Measurements from ENCODE around the gene LGI1. TPM values are rescaled to one million over a fixed set of nuclear protein-coding genes. Genes with fewer than 3 reads are reported as not detected.

The LGI1 gene
- total and polyA plus RNA-seq, 9 of the 15 experiments (the other 6 are each of a cell fraction or from before 2014, with no cell fraction given): not detected

DNA sequence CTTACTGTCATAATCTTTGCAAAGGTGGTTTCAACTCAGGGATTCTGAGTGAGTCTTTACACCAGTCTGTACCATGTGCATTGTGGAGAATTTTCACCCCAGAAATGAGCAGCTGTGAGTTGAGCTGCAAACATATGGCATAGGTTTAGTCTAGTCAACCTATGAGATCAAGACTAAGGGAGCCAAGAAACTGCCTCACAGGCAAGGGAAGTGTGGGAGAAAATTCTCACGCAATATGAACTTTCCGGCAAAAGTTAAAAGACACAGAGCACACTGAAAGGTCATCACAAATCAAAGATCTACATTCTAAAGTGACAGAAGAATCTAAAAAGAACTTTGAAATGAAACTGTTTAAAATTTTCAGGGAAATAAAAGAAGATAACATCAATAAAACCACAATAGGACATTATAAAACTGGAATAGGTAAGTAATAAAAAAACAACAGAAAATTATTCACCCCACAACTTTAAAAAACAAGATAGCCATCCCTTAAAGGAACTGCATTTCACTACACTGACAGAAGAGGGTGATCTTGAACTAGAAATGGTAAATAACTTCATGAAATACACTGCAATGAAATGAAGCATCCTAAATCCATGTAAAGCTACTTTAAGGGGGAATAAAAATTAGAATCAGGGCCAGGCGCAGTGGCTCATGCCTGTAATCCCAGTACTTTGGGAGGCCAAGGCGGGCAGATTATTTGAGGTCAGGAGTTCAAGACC, 63.5 kb downstream of the LGI1 start (continued):
- TF ChIP-seq, protein P1, sequence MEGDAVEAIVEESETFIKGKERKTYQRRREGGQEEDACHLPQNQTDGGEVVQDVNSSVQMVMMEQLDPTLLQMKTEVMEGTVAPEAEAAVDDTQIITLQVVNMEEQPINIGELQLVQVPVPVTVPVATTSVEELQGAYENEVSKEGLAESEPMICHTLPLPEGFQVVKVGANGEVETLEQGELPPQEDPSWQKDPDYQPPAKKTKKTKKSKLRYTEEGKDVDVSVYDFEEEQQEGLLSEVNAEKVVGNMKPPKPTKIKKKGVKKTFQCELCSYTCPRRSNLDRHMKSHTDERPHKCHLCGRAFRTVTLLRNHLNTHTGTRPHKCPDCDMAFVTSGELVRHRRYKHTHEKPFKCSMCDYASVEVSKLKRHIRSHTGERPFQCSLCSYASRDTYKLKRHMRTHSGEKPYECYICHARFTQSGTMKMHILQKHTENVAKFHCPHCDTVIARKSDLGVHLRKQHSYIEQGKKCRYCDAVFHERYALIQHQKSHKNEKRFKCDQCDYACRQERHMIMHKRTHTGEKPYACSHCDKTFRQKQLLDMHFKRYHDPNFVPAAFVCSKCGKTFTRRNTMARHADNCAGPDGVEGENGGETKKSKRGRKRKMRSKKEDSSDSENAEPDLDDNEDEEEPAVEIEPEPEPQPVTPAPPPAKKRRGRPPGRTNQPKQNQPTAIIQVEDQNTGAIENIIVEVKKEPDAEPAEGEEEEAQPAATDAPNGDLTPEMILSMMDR (IDR thresholded peaks at IDR 0.05 in 2 of 3, conservative IDR thresholded peaks at IDR 0.05 in 1 of 3; ENCODE audit: insufficient read depth in 2 of 3, low read depth in 1 of 3, low read length in 3 of 3): peak in 2 of 3 experiments; percentile 9 to 58; a peak in 2 of 6 replicates

DNA sequence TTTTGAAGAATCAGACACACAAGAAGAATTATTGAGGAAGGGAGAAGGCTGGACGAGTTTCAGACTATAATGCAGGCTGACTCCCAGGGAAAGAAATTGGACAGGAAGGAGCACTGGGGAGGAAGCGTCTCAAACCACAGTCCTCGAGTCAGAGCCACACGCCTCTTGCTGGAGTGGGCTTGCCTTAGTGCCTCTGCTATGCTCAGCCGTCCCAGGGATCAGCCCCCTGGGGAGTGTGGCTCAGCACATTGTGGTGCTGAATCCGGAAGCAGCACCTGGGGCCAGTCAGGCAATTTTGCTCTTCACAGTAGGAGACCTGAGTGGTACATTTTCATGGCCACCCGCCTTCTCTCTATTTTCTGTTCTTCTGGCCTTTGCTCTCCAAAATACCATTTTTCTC, 68.6 kb downstream of the LGI1 start:
- no peaks in the 10 kb centered on the region for H3K4me1 ChIP-seq (replicated peaks in 1 of 2; ENCODE audit: control insufficient read depth in 2 of 2, insufficient read depth in 2 of 2, low read length in 2 of 2)
- no peak overlapping the region for H3K4me2 ChIP-seq (ENCODE audit: insufficient read depth, low read length)
- H3K27me3 ChIP-seq (ENCODE audit: control insufficient read depth in 2 of 2, insufficient read depth in 2 of 2, low read length in 2 of 2): no peaks in the 10 kb centered on the region
- intact Hi-C loops (cut with micrococcal nuclease) (loop anchor here (10.0 kb wide), 2 partner anchors 98 to 488 kb away; no protein-coding TSS in a partner anchor), in situ Hi-C loops (cut with MboI) (no loop called here)
- 0% methylated on average over 5 of the region's 7 CpGs for WGBS (ENCODE audit: insufficient coverage, low coverage, missing lambda C conversion rate)
- CTCF ChIA-PET (ENCODE audit: low intra/inter-chr PET ratio): no interaction called here
- H3K4me3 ChIP-seq: no peak overlapping the region
- no peaks in the 10 kb centered on the region for H3K9me1 ChIP-seq (ENCODE audit: control insufficient read depth, insufficient read depth, low read length)
- H3K79me2 ChIP-seq (ENCODE audit: control insufficient read depth, insufficient read depth, low read length): no peaks in the 10 kb centered on the region
- POLR2A ChIA-PET: interaction anchor here (0.5 kb wide), 1 partner anchor 78 kb away, joined by 3 read pairs; no protein-coding TSS in a partner anchor
- no peak overlapping the region for H2AFZ ChIP-seq (ENCODE audit: low read depth, low read length)
- no peak overlapping the region for H3K27ac ChIP-seq (ENCODE audit: extremely low read depth, low read depth, low read length)
- no peak overlapping the region for H3K9ac ChIP-seq (ENCODE audit: insufficient read depth in 1 of 2, low read depth in 2 of 2, low read length in 2 of 2)
- H4K20me1 ChIP-seq (replicated peaks; ENCODE audit: control insufficient read depth, insufficient read depth, low read length): no peaks in the 10 kb centered on the region
- DNase-seq (ENCODE audit: extremely low read depth in 1 of 4, low spot score in 3 of 4): no peak
- H3K36me3 ChIP-seq (ENCODE audit: control insufficient read depth, insufficient read depth, low read length): no peaks in the 10 kb centered on the region
- no peaks in the 10 kb centered on the region for H3K9me3 ChIP-seq (replicated peaks; ENCODE audit: control insufficient read depth, insufficient read depth, low read depth, low read length)
- no TSS peak for BruUV-seq (replicated peaks)
- no peak for FAIRE-seq
- no peak for ATAC-seq
- TF ChIP-seq, protein P2, sequence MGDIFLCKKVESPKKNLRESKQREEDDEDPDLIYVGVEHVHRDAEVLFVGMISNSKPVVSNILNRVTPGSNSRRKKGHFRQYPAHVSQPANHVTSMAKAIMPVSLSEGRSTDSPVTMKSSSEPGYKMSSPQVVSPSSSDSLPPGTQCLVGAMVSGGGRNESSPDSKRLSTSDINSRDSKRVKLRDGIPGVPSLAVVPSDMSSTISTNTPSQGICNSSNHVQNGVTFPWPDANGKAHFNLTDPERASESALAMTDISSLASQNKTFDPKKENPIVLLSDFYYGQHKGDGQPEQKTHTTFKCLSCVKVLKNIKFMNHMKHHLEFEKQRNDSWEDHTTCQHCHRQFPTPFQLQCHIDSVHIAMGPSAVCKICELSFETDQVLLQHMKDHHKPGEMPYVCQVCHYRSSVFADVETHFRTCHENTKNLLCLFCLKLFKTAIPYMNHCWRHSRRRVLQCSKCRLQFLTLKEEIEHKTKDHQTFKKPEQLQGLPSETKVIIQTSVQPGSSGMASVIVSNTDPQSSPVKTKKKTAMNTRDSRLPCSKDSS (IDR thresholded peaks at IDR 0.05; ENCODE audit: low read depth, partially characterized antibody): no peak
- TF ChIP-seq MTA3 (IDR thresholded peaks at IDR 0.05; ENCODE audit: borderline replicate concordance): no peak
- TF ChIP-seq, protein P3, sequence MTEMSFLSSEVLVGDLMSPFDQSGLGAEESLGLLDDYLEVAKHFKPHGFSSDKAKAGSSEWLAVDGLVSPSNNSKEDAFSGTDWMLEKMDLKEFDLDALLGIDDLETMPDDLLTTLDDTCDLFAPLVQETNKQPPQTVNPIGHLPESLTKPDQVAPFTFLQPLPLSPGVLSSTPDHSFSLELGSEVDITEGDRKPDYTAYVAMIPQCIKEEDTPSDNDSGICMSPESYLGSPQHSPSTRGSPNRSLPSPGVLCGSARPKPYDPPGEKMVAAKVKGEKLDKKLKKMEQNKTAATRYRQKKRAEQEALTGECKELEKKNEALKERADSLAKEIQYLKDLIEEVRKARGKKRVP (CRISPR knock-in tag; IDR thresholded peaks at IDR 0.05): no peak
- no peak for TF ChIP-seq SIRT6 (IDR thresholded peaks at IDR 0.05; ENCODE audit: low read depth, low read length)
- no peak for TF ChIP-seq ZNF586 (CRISPR knock-in tag; conservative IDR thresholded peaks at IDR 0.05)
- TF ChIP-seq, protein P4, sequence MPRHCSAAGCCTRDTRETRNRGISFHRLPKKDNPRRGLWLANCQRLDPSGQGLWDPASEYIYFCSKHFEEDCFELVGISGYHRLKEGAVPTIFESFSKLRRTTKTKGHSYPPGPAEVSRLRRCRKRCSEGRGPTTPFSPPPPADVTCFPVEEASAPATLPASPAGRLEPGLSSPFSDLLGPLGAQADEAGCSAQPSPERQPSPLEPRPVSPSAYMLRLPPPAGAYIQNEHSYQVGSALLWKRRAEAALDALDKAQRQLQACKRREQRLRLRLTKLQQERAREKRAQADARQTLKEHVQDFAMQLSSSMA (CRISPR knock-in tag; IDR thresholded peaks at IDR 0.05): no peak
- TF ChIP-seq KLF13 (tag; IDR thresholded peaks at IDR 0.05; ENCODE audit: borderline replicate concordance, low read depth): no peak
- TF ChIP-seq, protein P5, sequence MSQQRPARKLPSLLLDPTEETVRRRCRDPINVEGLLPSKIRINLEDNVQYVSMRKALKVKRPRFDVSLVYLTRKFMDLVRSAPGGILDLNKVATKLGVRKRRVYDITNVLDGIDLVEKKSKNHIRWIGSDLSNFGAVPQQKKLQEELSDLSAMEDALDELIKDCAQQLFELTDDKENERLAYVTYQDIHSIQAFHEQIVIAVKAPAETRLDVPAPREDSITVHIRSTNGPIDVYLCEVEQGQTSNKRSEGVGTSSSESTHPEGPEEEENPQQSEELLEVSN (IDR thresholded peaks at IDR 0.05; ENCODE audit: borderline replicate concordance in 1 of 2, extremely low read depth in 1 of 2, insufficient read depth in 1 of 2, insufficient read length in 1 of 2, low read depth in 1 of 2, low read length in 1 of 2, poor library complexity in 1 of 2, severe bottlenecking in 1 of 2): no peak
- TF ChIP-seq ATF7 (IDR thresholded peaks at IDR 0.05): no peak
- no peak for TF ChIP-seq ZNF551 (CRISPR knock-in tag; IDR thresholded peaks at IDR 0.05)

Measured in K562 (cell line).